ENCODE results near the gene ISLR. TPM values are rescaled to one million over a fixed set of nuclear protein-coding genes. Genes with fewer than 3 reads are reported as not detected.

Gene ISLR
- total RNA-seq, 6 experiments from 2014 or later = 1.7 to 6.3 (median 1.9) TPM

- H3K4me1 Mint-ChIP-seq (ENCODE audit: low read depth) = peaks cover 74% of the 10 kb centered on the region
- no peaks in the 10 kb centered on the region for H3K9me3 Mint-ChIP-seq
- H3K36me3 Mint-ChIP-seq (ENCODE audit: low read depth) = no peaks in the 10 kb centered on the region; the same call in 1 of the 2 replicates
- DNase-seq = no peak
- H3K27me3 Mint-ChIP-seq (ENCODE audit: insufficient read depth) = no peaks in the 10 kb centered on the region; the same call in 1 of the 2 replicates
- peak overlapping the region; percentile 91 for H3K27ac Mint-ChIP-seq
- no peak overlapping the region; the same call in 1 of the 2 replicates for H3K4me3 Mint-ChIP-seq
- TF ChIP-seq, protein P1, sequence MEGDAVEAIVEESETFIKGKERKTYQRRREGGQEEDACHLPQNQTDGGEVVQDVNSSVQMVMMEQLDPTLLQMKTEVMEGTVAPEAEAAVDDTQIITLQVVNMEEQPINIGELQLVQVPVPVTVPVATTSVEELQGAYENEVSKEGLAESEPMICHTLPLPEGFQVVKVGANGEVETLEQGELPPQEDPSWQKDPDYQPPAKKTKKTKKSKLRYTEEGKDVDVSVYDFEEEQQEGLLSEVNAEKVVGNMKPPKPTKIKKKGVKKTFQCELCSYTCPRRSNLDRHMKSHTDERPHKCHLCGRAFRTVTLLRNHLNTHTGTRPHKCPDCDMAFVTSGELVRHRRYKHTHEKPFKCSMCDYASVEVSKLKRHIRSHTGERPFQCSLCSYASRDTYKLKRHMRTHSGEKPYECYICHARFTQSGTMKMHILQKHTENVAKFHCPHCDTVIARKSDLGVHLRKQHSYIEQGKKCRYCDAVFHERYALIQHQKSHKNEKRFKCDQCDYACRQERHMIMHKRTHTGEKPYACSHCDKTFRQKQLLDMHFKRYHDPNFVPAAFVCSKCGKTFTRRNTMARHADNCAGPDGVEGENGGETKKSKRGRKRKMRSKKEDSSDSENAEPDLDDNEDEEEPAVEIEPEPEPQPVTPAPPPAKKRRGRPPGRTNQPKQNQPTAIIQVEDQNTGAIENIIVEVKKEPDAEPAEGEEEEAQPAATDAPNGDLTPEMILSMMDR (IDR thresholded peaks at IDR 0.05) = no peak
Measured at GRCh38 chr15:74180881-74181602, 7.5 kb downstream of the ISLR start.

- no peaks in the 10 kb centered on the region; the same call in 1 of the 2 replicates for H3K36me3 Mint-ChIP-seq (ENCODE audit: low read depth)
- no peaks in the 10 kb centered on the region for H3K9me3 Mint-ChIP-seq
- H3K27me3 Mint-ChIP-seq (ENCODE audit: insufficient read depth) = no peaks in the 10 kb centered on the region; the same call in 1 of the 2 replicates
- H3K4me3 Mint-ChIP-seq = no peak overlapping the region
- peaks cover 67% of the 10 kb centered on the region for H3K4me1 Mint-ChIP-seq (ENCODE audit: low read depth)
- H3K27ac Mint-ChIP-seq = no peak overlapping the region
- TF ChIP-seq, protein P1 (IDR thresholded peaks at IDR 0.05) = no peak
- DNase-seq = no peak
Measured at GRCh38 chr15:74182131-74182530, 8.6 kb downstream of the ISLR start.

- Mint-ChIP-seq H3K4me1 (ENCODE audit: low read depth) (peaks cover 46% of the 10 kb centered on the region), H3K27me3 (ENCODE audit: insufficient read depth) (no peaks in the 10 kb centered on the region), H3K27ac (no peak overlapping the region), H3K4me3 (no peak overlapping the region), H3K36me3 (ENCODE audit: low read depth) (no peaks in the 10 kb centered on the region; the same call in 1 of the 2 replicates), H3K9me3 (no peaks in the 10 kb centered on the region)
- TF ChIP-seq, protein P1 (IDR thresholded peaks at IDR 0.05) = no peak
- no peak for DNase-seq
Measured at GRCh38 chr15:74184582-74185091, 11.1 kb downstream of the ISLR start.

DNA sequence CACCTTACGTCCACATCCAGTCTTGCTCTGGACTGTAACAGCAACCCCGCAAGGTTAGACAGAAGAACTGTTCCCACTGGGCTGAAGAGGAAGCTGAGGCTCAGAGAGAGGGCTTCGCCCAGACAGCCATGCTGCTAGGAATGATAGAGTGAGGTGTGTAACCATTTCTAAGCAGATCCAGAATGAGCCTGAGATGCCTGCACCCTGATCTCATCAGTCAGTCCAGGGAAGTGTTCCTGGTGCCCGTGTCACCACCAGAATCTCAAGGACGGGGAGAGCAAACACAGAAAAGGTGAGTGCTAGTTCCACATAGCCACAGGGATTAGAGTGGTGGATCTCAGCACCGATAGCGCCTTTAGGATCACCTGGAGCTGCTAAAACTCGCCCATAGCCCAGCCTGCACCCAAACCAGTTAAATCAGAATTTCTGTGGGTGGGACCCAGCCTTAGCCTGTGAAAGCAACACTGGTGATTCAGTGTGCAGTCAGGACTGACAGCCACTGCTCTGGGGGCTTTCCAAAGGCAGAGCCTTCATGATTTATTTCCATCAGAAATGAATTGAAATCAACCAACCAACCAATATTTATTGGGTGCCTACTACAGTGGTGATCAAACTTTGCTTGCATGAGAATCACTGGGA, 12.3 kb downstream of the ISLR start:
- DNase-seq = no peak
- H3K4me3 Mint-ChIP-seq = no peak overlapping the region
- H3K27me3 Mint-ChIP-seq (ENCODE audit: insufficient read depth) = no peaks in the 10 kb centered on the region
- H3K4me1 Mint-ChIP-seq (ENCODE audit: low read depth) = peaks cover 34% of the 10 kb centered on the region
- peak overlapping the region; percentile 8 for H3K27ac Mint-ChIP-seq
- no peaks in the 10 kb centered on the region; the same call in 1 of the 2 replicates for H3K36me3 Mint-ChIP-seq (ENCODE audit: low read depth)
- TF ChIP-seq, protein P1 (IDR thresholded peaks at IDR 0.05) = no peak
- H3K9me3 Mint-ChIP-seq = no peaks in the 10 kb centered on the region

DNA sequence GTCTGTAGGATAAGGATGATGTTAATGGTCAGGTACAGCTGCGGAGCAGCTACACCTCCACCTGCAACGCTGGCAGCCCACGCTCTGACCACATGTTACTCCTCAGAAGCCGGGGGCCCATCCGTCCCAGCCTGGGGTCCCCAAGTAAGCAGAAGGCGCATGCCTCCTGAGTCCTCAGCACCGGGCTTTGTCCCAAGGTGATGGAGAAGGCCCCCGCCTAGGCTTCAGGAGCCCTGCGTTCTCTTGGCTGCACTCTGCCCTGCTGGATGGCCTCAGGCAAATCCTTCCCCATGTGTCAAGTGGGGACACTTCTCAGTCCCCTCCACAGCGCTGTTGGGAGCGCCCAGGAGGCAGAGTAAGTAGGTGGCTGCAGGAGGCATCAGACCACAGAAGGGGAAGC, 14.7 kb downstream of the ISLR start:
- TF ChIP-seq, protein P1 (IDR thresholded peaks at IDR 0.05) = no peak
- Mint-ChIP-seq H3K36me3 (ENCODE audit: low read depth) (no peaks in the 10 kb centered on the region; the same call in 1 of the 2 replicates), H3K27me3 (ENCODE audit: insufficient read depth) (no peaks in the 10 kb centered on the region), H3K27ac (no peak overlapping the region), H3K9me3 (no peaks in the 10 kb centered on the region), H3K4me1 (ENCODE audit: low read depth) (peaks cover 50% of the 10 kb centered on the region), H3K4me3 (no peak overlapping the region)
- no peak for DNase-seq

Measured in HFFc6 (cell line).